Spleen (tissue), 11 donors: Measurements from ENCODE around the gene RARRES2. TPM values are rescaled to one million over a fixed set of nuclear protein-coding genes. Genes with fewer than 3 reads are reported as not detected.
A peak's percentile ranks its signal among the peaks of the same experiment; 100 is the strongest.

Experiments
- DNase-seq: peaks from one replicate; pipeline ENCODE4 v3.0.0-alpha.2; 2020
- H3K27ac ChIP-seq, 8 donors: fragments of 200-600 bp; sonication (generic) in 7 of 8; 1 replicate in 4 of 8; 2 replicates in 4 of 8; pipeline versions ENCODE4 v1.5.0 to v1.8.0; 2016 to 2021; ENCODE audit warnings: inconsistent platforms in 4 of 8, mild to moderate bottlenecking in 4 of 8, moderate library complexity in 1 of 8
- H3K27me3 ChIP-seq, 7 donors: fragments of 200-600 bp; sonication (generic) in 6 of 7; replicated peaks in 1 of 7; 1 replicate in 4 of 7; 2 replicates in 3 of 7; pipeline versions ENCODE4 v1.5.0 to v1.8.0; 2016 to 2021; ENCODE audit warnings: inconsistent platforms in 3 of 7, mild to moderate bottlenecking in 1 of 7
- H3K36me3 ChIP-seq, 6 donors: fragments of 200-600 bp; sonication (generic) in 5 of 6; 1 replicate in 4 of 6; 2 replicates in 2 of 6; pipeline versions ENCODE4 v1.5.0 to v1.8.0; 2016 to 2021; ENCODE audit warnings: inconsistent platforms in 2 of 6
- H3K4me1 ChIP-seq, 6 donors: fragments of 200-600 bp; sonication (generic) in 5 of 6; 1 replicate in 3 of 6; 2 replicates in 3 of 6; pipeline versions ENCODE4 v1.5.0 to v1.8.0; 2016 to 2021; ENCODE audit warnings: inconsistent platforms in 3 of 6
- H3K4me3 ChIP-seq, 8 donors: fragments of 200-600 bp; sonication (generic) in 7 of 8; 1 replicate in 4 of 8; 2 replicates in 4 of 8; pipeline versions ENCODE4 v1.5.0 to v1.8.0; 2016 to 2021; ENCODE audit warnings: inconsistent platforms in 4 of 8, mild to moderate bottlenecking in 4 of 8, moderate library complexity in 2 of 8
- H3K9me3 ChIP-seq, 8 donors: fragments of 200-600 bp; sonication (generic) in 7 of 8; 1 replicate in 4 of 8; 2 replicates in 4 of 8; pipeline versions ENCODE4 v1.5.0 to v1.8.0; 2016 to 2021; ENCODE audit warnings: inconsistent platforms in 4 of 8
- CTCF ChIP-seq, 11 experiments: fragments of 200-600 bp in 7 of 11; fragments of 450-650 bp in 4 of 11; sonication (generic) in 4 of 11; IDR thresholded peaks in 8 of 11; conservative IDR thresholded peaks in 3 of 11; 1 replicate in 7 of 11; 2 replicates in 4 of 11; pipeline versions ENCODE4 v1.4.0 to v1.8.0; 2016 to 2021; ENCODE audit warnings: antibody characterized with exemption in 11 of 11, inconsistent platforms in 4 of 11, mild to moderate bottlenecking in 1 of 11
- POLR2A ChIP-seq, 3 donors: fragments of 450-650 bp; IDR thresholded peaks; one replicate each; pipeline ENCODE4 v1.5.1; 2017; ENCODE audit warnings: antibody characterized with exemption in 3 of 3, mild to moderate bottlenecking in 1 of 3
- POLR2AphosphoS5 ChIP-seq, 3 donors: sonication (generic); formaldehyde crosslinking; IDR thresholded peaks; one replicate each; pipeline ENCODE4 v1.5.1; 2017; ENCODE audit warnings: antibody characterized with exemption in 3 of 3
- WGBS, 5 donors: extraction: QIAGEN DNeasy Blood & Tissue Kit in 3 of 5; methylation state at CpG; one replicate each; pipeline versions ENCODE4 v1.1.5 to v1.1.7; 2013 to 2018; 5-methylcytosine and 5-hydroxymethylcytosine counted together
- intact Hi-C: fragments of 100-400 bp; cut with DNase I; formaldehyde crosslinking; loops from one replicate; pipeline ENCODE4 v1.15.0; 2023; ENCODE audit warnings: low total_unique reads
- polyA plus RNA-seq, 3 donors: library from polyadenylated mRNA; stranded (reverse); fragments of 200-250 nt; gene quantifications; one replicate each; pipeline ENCODE4 v1.2.1, GENCODE V29; 2013
- total RNA-seq, 7 donors: library from RNA; depleted of rRNA in 3 of 7; stranded (reverse); fragments of >200 nt in 3 of 7; fragmentation: NEBNext Ultra II Directional in 4 of 7; extraction: Animal tissue kit (Norgen Biotek cat#: 25700) in 4 of 7; gene quantifications; one replicate each; pipeline versions ENCODE4 v1.1.0 to v1.2.1, GENCODE V29; 2016 to 2021
- donor health status: healthy with polysubstance abuse.
- donor health status: DM: no; HTN: no; CAD: no; lungs with moderate emphysema.
- donor health status: DM: no; HTN: no; CAD: no.
- donor health status: Bipolar disorder and iron deficiency.
- donor health status: healthy.
- donor health status: DM: no; HTN: no; CAD: no.
- donor health status: DM: yes; HTN: yes; CAD: no.

The RARRES2 gene
- total and polyA plus RNA-seq, 10 donors, result 39.7 to 292 (median 105) TPM

- peaks cover 0 to 53% (median 27%) of the 10 kb centered on the region in 6 donors for H3K4me1 ChIP-seq
- TF ChIP-seq POLR2AphosphoS5 (IDR thresholded peaks at IDR 0.05), result peak in 1 of 3 donors; percentile 10
- no peak for TF ChIP-seq POLR2A (IDR thresholded peaks at IDR 0.05)
- H3K9me3 ChIP-seq, result peaks cover 0 to under 1% (median 0%) of the 10 kb centered on the region in 8 donors
- intact Hi-C loops, result no loop called here
- H3K27me3 ChIP-seq, result peaks cover 0 to 32% (median 18%) of the 10 kb centered on the region in 7 donors
- peaks cover 0 to 31% (median 14%) of the 10 kb centered on the region in 6 donors for H3K36me3 ChIP-seq
- 54 to 86% (median 74%) methylated on average over 8 to 11 of the region's 11 CpGs for WGBS, 5 donors
- H3K27ac ChIP-seq, result peak overlapping the region in 2 of 8 donors; percentile 14 to 18
- no peak for DNase-seq
- no peak overlapping the region for H3K4me3 ChIP-seq
These were observed 3.1 kb downstream of the RARRES2 start for GRCh38 chr7:150338166-150338829.

DNA sequence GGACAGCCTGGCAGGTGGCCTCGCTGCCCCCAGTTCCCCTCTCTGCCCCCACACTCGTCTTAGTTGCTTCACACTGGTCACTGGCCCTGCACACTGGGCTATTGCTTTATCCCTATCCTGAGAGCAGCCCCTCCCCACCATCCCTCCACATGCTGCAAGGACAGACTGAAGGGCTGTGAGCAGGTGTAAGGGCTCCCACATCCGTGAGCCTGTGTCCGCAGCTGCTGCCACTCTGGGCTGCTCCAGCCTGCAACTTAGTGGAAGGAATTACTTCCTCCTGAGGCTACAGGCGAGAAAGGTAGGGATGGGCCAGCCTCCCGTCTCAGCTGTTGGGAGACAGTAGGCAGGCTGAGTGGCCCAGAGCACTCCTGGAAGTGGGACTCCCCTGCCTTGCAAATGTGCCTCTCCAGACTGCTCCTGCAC is 3.8 kb downstream of the RARRES2 start:
- TF ChIP-seq POLR2A (IDR thresholded peaks at IDR 0.05) (no peak), POLR2AphosphoS5 (IDR thresholded peaks at IDR 0.05) (no peak), CTCF (IDR thresholded peaks at IDR 0.05 in 8 of 11, conservative IDR thresholded peaks at IDR 0.05 in 3 of 11) (no peak)
- no peak overlapping the region for H3K4me3 ChIP-seq
- 78 to 92% (median 83%) methylated on average over 6 of the region's 6 CpGs for WGBS, 5 donors
- no peaks in the 10 kb centered on the region for H3K9me3 ChIP-seq
- DNase-seq, result no peak
- peaks cover 0 to 31% (median 18%) of the 10 kb centered on the region in 7 donors for H3K27me3 ChIP-seq
- peaks cover 0 to 53% (median 27%) of the 10 kb centered on the region in 6 donors for H3K4me1 ChIP-seq
- intact Hi-C loops, result no loop called here
- H3K27ac ChIP-seq, result no peak overlapping the region
- peaks cover 0 to 36% (median 14%) of the 10 kb centered on the region in 6 donors for H3K36me3 ChIP-seq

DNA sequence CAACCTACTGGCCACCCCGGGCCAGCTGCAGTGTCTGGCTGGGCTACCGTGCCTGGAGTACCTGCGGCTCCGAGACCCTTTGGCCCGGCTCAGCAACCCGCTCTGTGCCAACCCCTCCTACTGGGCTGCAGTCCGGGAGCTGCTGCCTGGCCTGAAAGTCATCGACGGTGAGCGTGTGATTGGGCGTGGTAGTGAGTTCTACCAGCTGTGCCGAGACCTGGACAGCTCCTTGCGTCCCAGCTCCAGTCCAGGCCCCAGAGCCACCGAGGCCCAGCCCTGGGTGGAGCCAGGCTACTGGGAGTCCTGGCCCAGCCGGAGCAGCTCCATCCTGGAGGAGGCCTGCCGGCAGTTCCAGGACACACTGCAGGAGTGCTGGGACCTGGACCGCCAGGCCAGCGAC is 4.2 kb downstream of the RARRES2 start:
- Histone ChIP-seq H3K27me3 (peaks cover 0 to 26% (median 18%) of the 10 kb centered on the region in 7 donors), H3K27ac (peak overlapping the region in 1 of 8 donors; percentile 5), H3K4me3 (no peak overlapping the region), H3K4me1 (peaks cover 0 to 52% (median 27%) of the 10 kb centered on the region in 6 donors), H3K36me3 (peaks cover 0 to 36% (median 14%) of the 10 kb centered on the region in 6 donors), H3K9me3 (no peaks in the 10 kb centered on the region)
- no peak for DNase-seq
- TF ChIP-seq POLR2A (IDR thresholded peaks at IDR 0.05), result no peak
- TF ChIP-seq CTCF (IDR thresholded peaks at IDR 0.05 in 8 of 11, conservative IDR thresholded peaks at IDR 0.05 in 3 of 11), result no peak
- no peak for TF ChIP-seq POLR2AphosphoS5 (IDR thresholded peaks at IDR 0.05)
- intact Hi-C loops, result no loop called here
- WGBS, 5 donors, result 93 to 97% (median 94%) methylated on average over 12 to 18 of the region's 18 CpGs; no CpG with 5 or more reads in 1 of the 5 donors

- no peak overlapping the region for H3K4me3 ChIP-seq
- H3K9me3 ChIP-seq, result no peaks in the 10 kb centered on the region
- WGBS, 5 donors, result 94 to 100% (median 97%) methylated on average over 10 to 14 of the region's 14 CpGs; no CpG with 5 or more reads in 1 of the 5 donors
- TF ChIP-seq POLR2AphosphoS5 (IDR thresholded peaks at IDR 0.05), result no peak
- TF ChIP-seq POLR2A (IDR thresholded peaks at IDR 0.05), result no peak
- no peak for TF ChIP-seq CTCF (IDR thresholded peaks at IDR 0.05 in 8 of 11, conservative IDR thresholded peaks at IDR 0.05 in 3 of 11)
- intact Hi-C loops, result no loop called here
- H3K36me3 ChIP-seq, result peaks cover 0 to 38% (median 14%) of the 10 kb centered on the region in 6 donors
- no peak for DNase-seq
- H3K27me3 ChIP-seq, result peaks cover 0 to 22% (median 16%) of the 10 kb centered on the region in 7 donors
- peak overlapping the region in 1 of 8 donors; percentile 5 for H3K27ac ChIP-seq
- H3K4me1 ChIP-seq, result peaks cover 0 to 48% (median 26%) of the 10 kb centered on the region in 6 donors
These were observed 4.7 kb downstream of the RARRES2 start for GRCh38 chr7:150336746-150337145.
